OCI-LY7 (cell line): ENCODE measurements around the gene MUC6. TPM values are rescaled to one million over a fixed set of nuclear protein-coding genes. Genes with fewer than 3 reads are reported as not detected.

Experiments used
- BruUV-seq: library from RNA; stranded (reverse); fragments of 400-500 nt; replicated peaks from 2 replicates; lab custom pipeline; 2021; lab: Mats Ljungman, UMichigan
- CTCF ChIA-PET: fragments of 300-600 bp; sonication (Branson Sonifier 250); formaldehyde crosslinking; loops from one replicate; lab custom pipeline; 2022; ENCODE audit warnings: antibody characterized with exemption; ENCODE audit not compliant: unreplicated experiment; lab: Charles Lee
- POLR2A ChIA-PET: fragments of 300-600 bp; sonication (Branson Sonifier 250); formaldehyde crosslinking; loops from one replicate; lab custom pipeline; 2022; ENCODE audit warnings: antibody characterized with exemption; lab: Charles Lee
- DNase-seq: peaks from one replicate; pipeline ENCODE4 v3.0.0-alpha.2; 2015; ENCODE audit warnings: low spot score
- H2AFZ ChIP-seq: fragments of 200-600 bp; sonication (generic), shearing (Covaris generic); 2 replicates; pipeline ENCODE4 v1.6.1; 2014; ENCODE audit warnings: mild to moderate bottlenecking, antibody characterized with exemption, low read length, moderate library complexity
- H3K27ac ChIP-seq: fragments of 200-600 bp; sonication (generic); 2 replicates; pipeline ENCODE4 v1.5.1; 2014; ENCODE audit warnings: mixed run types, low read depth, mild to moderate bottlenecking, moderate library complexity, low read length, inconsistent platforms; ENCODE audit not compliant: poor library complexity, severe bottlenecking
- H3K36me3 ChIP-seq: fragments of 200-600 bp; sonication (generic); 2 replicates; pipeline ENCODE4 v1.6.1; 2014; ENCODE audit warnings: mild to moderate bottlenecking, antibody characterized with exemption, low read length, moderate library complexity, mixed read lengths; ENCODE audit not compliant: insufficient read depth
- H3K4me1 ChIP-seq: fragments of 200-600 bp; sonication (generic); 2 replicates; pipeline ENCODE4 v1.5.1; 2014; ENCODE audit warnings: mild to moderate bottlenecking, low read length; ENCODE audit not compliant: insufficient read depth, poor library complexity, severe bottlenecking
- H3K4me2 ChIP-seq: fragments of 200-600 bp; sonication (generic); 2 replicates; pipeline ENCODE4 v1.6.1; 2014; ENCODE audit warnings: mild to moderate bottlenecking, low read length
- H3K4me3 ChIP-seq: fragments of 200-600 bp; sonication (generic); 2 replicates; pipeline ENCODE4 v1.5.1; 2014; ENCODE audit warnings: mild to moderate bottlenecking, low read depth, low read length; ENCODE audit not compliant: poor library complexity, severe bottlenecking
- H3K79me2 ChIP-seq: fragments of 200-600 bp; sonication (generic); 2 replicates; pipeline ENCODE4 v1.6.1; 2016; ENCODE audit warnings: low read depth, mild to moderate bottlenecking, low read length, moderate library complexity, mixed read lengths; ENCODE audit not compliant: insufficient read depth
- H3K9me2 ChIP-seq: fragments of 200-600 bp; sonication (generic); 2 replicates; pipeline ENCODE4 v1.6.1; 2016; ENCODE audit warnings: mild to moderate bottlenecking, low read length, mixed read lengths; ENCODE audit not compliant: insufficient read depth
- H3K9me3 ChIP-seq: fragments of 200-600 bp; sonication (generic); 2 replicates; pipeline ENCODE4 v1.6.1; 2014; ENCODE audit warnings: mild to moderate bottlenecking, mixed run types, low read length, mixed read lengths
- H4K20me1 ChIP-seq: fragments of 200-600 bp; sonication (generic); 2 replicates; pipeline ENCODE4 v1.6.1; 2014; ENCODE audit warnings: mild to moderate bottlenecking, antibody characterized with exemption, low read length, moderate library complexity, mixed read lengths; ENCODE audit not compliant: insufficient read depth
- CTCF ChIP-seq: fragments of 200-600 bp; sonication (generic); conservative IDR thresholded peaks from 2 replicates; pipeline ENCODE4 v1.5.1; 2014; ENCODE audit warnings: mild to moderate bottlenecking, antibody characterized with exemption, low read length, moderate library complexity, mixed read lengths
- EZH2phosphoT487 ChIP-seq: fragments of 200-600 bp; sonication (generic); IDR thresholded peaks from 2 replicates; pipeline ENCODE4 v1.6.1; 2018; ENCODE audit warnings: low read depth, borderline replicate concordance, mild to moderate bottlenecking, mixed run types, antibody characterized with exemption, low read length, moderate library complexity, mixed read lengths
- intact Hi-C: fragments of 100-400 bp; cut with micrococcal nuclease; formaldehyde crosslinking; loops from one replicate; pipeline ENCODE4 v1.10.0; 2022; ENCODE audit not compliant: unreplicated experiment
- total RNA-seq, 2 experiments: library from RNA; depleted of rRNA in 1 of 2; stranded (reverse); fragments of >200 nt in 1 of 2; shearing (Covaris generic) in 1 of 2; gene quantifications; 2 replicates each; pipeline ENCODE4 v1.2.3, GENCODE V29; 2014 to 2022

Gene MUC6
- total RNA-seq, 2 experiments from 2014 or later = not detected

DNA sequence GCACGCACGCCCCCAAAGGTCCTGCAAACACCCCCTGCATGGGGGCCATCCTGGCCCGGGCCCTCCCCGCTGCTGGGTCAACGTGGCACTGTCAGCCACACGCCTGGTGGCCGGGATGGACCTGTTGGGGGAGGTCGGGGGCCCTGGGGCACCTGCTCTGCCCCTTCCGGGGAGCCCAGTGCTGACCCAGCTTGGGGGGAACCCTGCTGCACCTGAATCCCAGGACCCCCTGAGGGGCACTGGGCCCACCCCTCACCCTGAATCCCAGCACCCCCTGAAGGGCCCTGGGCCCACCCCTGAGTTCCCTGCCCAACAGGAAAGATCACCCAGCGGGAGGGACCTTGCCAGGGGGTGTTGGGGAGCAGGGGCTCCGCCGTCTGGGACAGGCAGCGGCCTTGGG, 413 bp upstream of the MUC6 start:
- ChIA-PET POLR2A (no interaction called here), CTCF (no interaction called here)
- Histone ChIP-seq H3K79me2 (no peaks in the 10 kb centered on the region), H4K20me1 (no peaks in the 10 kb centered on the region), H3K4me1 (no peaks in the 10 kb centered on the region), H3K9me3 (no peaks in the 10 kb centered on the region), H3K4me2 (no peak overlapping the region), H3K27ac (no peak overlapping the region), H3K36me3 (no peaks in the 10 kb centered on the region), H3K9me2 (no peaks in the 10 kb centered on the region), H2AFZ (no peak overlapping the region), H3K4me3 (no peak overlapping the region)
- no peak for TF ChIP-seq CTCF
- no peak for TF ChIP-seq EZH2phosphoT487
- BruUV-seq = no TSS peak
- intact Hi-C loops = no loop called here
- DNase-seq = no peak

GRCh38 chr11:1035577-1036283, 788 bp downstream of the MUC6 start:
- no peak for TF ChIP-seq CTCF
- TF ChIP-seq EZH2phosphoT487 = no peak
- Histone ChIP-seq H3K36me3 (no peaks in the 10 kb centered on the region), H4K20me1 (no peaks in the 10 kb centered on the region), H3K4me3 (no peak overlapping the region), H3K9me3 (no peaks in the 10 kb centered on the region), H3K4me1 (no peaks in the 10 kb centered on the region), H3K27ac (no peak overlapping the region), H2AFZ (no peak overlapping the region), H3K9me2 (no peaks in the 10 kb centered on the region), H3K4me2 (no peak overlapping the region), H3K79me2 (no peaks in the 10 kb centered on the region)
- ChIA-PET POLR2A (no interaction called here), CTCF (no interaction called here)
- intact Hi-C loops = no loop called here
- no TSS peak for BruUV-seq
- DNase-seq = no peak
